HepG2 (cell line): Measurements from ENCODE around the gene PSMB8. TPM values are rescaled to one million over a fixed set of nuclear protein-coding genes. Genes with fewer than 3 reads are reported as not detected.

ENCODE experiments used
- ATAC-seq: fragments of 200-7000 bp; cut with Tn5 transposase; 3 replicates; pipeline ENCODE4 v1.9.1; 2020; ENCODE audit warnings: mild to moderate bottlenecking, moderate library complexity
- BruUV-seq: library from RNA; stranded (reverse); fragments of 400-500 nt; replicated peaks from 2 replicates; lab custom pipeline; 2021; lab: Mats Ljungman, UMichigan
- CTCF ChIA-PET: fragments of 300-600 bp; formaldehyde crosslinking; extraction: SDS; loops from one replicate; lab custom pipeline; 2021; ENCODE audit warnings: low total read pairs, inconsistent platforms, low intra/inter-chr PET ratio; lab: Yijun Ruan, JAX
- POLR2A ChIA-PET: fragments of 350-600 bp; sonication (Branson Sonifier 250); formaldehyde crosslinking; loops from one replicate; lab custom pipeline; 2020; ENCODE audit warnings: antibody characterized with exemption, inconsistent platforms; lab: Yijun Ruan, JAX
- DNase-seq: peaks from one replicate; pipeline ENCODE4 v3.0.0-alpha.2; 2015; ENCODE audit warnings: low spot score
- FAIRE-seq: peaks from 3 replicates; lab custom pipeline; 2011; peaks lifted over from hg19 to GRCh38; lab: Jason Lieb, UNC
- H2AFZ ChIP-seq: one replicate; pipeline ENCODE4 v1.6.1; 2011; ENCODE audit warnings: low read length, inconsistent platforms
- H3K27ac ChIP-seq: fragments of 300-600 bp; 3 replicates; pipeline ENCODE4 v1.8.0; 2011; ENCODE audit warnings: mixed run types, mild to moderate bottlenecking, mixed read lengths, low read length, inconsistent platforms; ENCODE audit not compliant: insufficient read depth; ENCODE audit errors: extremely low read length
- H3K27me3 ChIP-seq, 2 experiments: fragments of 200-600 bp in 1 of 2; 2 replicates in 1 of 2; 3 replicates in 1 of 2; pipeline versions ENCODE4 v1.6.0 to v1.8.0; 2011; ENCODE audit warnings: low read length in 2 of 2, mild to moderate bottlenecking in 2 of 2, moderate library complexity in 2 of 2, inconsistent platforms in 1 of 2; ENCODE audit not compliant: insufficient read depth in 2 of 2, control insufficient read depth in 1 of 2
- H3K36me3 ChIP-seq, 2 experiments: fragments of 200-600 bp in 1 of 2; replicated peaks in 1 of 2; 2 replicates in 1 of 2; 3 replicates in 1 of 2; pipeline versions ENCODE4 v1.5.1 to v1.8.0; 2011; ENCODE audit warnings: low read length in 2 of 2, inconsistent platforms in 1 of 2; ENCODE audit not compliant: insufficient read depth in 2 of 2, control insufficient read depth in 1 of 2
- H3K4me1 ChIP-seq: 2 replicates; pipeline ENCODE4 v1.5.1; 2012; ENCODE audit warnings: low read length, inconsistent platforms; ENCODE audit not compliant: insufficient read depth
- H3K4me2 ChIP-seq: 2 replicates; pipeline ENCODE4 v1.6.0; 2011; ENCODE audit warnings: low read depth, low read length, inconsistent platforms
- H3K4me3 ChIP-seq, 3 experiments: fragments of 200-600 bp in 1 of 3; sonication (generic), shearing (Covaris generic) in 1 of 3; replicated peaks in 1 of 3; 2 replicates each; pipeline ENCODE4 v1.5.1; 2011 to 2016; ENCODE audit warnings: low read length in 3 of 3, inconsistent platforms in 2 of 3, low read depth in 2 of 3, mild to moderate bottlenecking in 2 of 3, control low read depth in 1 of 3, mixed read lengths in 1 of 3; ENCODE audit not compliant: insufficient read depth in 1 of 3
- H3K79me2 ChIP-seq: one replicate; pipeline ENCODE4 v1.6.1; 2011; ENCODE audit warnings: low read length, inconsistent platforms; ENCODE audit not compliant: insufficient read depth
- H3K9ac ChIP-seq: 2 replicates; pipeline ENCODE4 v1.6.0; 2011; ENCODE audit warnings: mild to moderate bottlenecking, low read depth, low read length, inconsistent platforms; ENCODE audit not compliant: insufficient read depth
- H3K9me3 ChIP-seq: 2 replicates; pipeline ENCODE4 v1.5.1; 2012; ENCODE audit warnings: mild to moderate bottlenecking, low read length
- H4K20me1 ChIP-seq: 2 replicates; pipeline ENCODE4 v1.6.0; 2011; ENCODE audit warnings: inconsistent platforms, mild to moderate bottlenecking, low read length, moderate library complexity; ENCODE audit not compliant: insufficient read depth
- CSRNP1 ChIP-seq: sonication (generic); formaldehyde crosslinking; IDR thresholded peaks from 2 replicates; pipeline ENCODE4 v1.8.1; 2023; ENCODE audit warnings: mild to moderate bottlenecking, missing genetic modification reagents
- KLF12 ChIP-seq: sonication (generic); formaldehyde crosslinking; IDR thresholded peaks from 2 replicates; pipeline ENCODE4 v1.4.0; 2020; ENCODE audit warnings: missing genetic modification reagents, borderline replicate concordance
- RERE ChIP-seq: IDR thresholded peaks from 2 replicates; pipeline ENCODE4 v1.6.1; 2016; ENCODE audit warnings: low read depth, missing genetic modification reagents, missing compliant biosample characterization
- SNAI1 ChIP-seq: sonication (generic); formaldehyde crosslinking; IDR thresholded peaks from 2 replicates; pipeline ENCODE4 v1.5.0; 2020; ENCODE audit warnings: mild to moderate bottlenecking, missing genetic modification reagents, borderline replicate concordance
- SRY ChIP-seq: sonication (generic); formaldehyde crosslinking; IDR thresholded peaks from 2 replicates; pipeline ENCODE4 v1.8.0; 2022; ENCODE audit warnings: mild to moderate bottlenecking, missing genetic modification reagents
- U2AF1 ChIP-seq: fragments of 200-400 bp; formaldehyde crosslinking; optimal IDR thresholded peaks from 2 replicates; pipeline ENCODE3; 2017; ENCODE audit warnings: mild to moderate bottlenecking, low read depth, low read length
- ZNF234 ChIP-seq: sonication (generic); formaldehyde crosslinking; conservative IDR thresholded peaks from 2 replicates; pipeline ENCODE4 v1.5.1; 2020; ENCODE audit warnings: mild to moderate bottlenecking, missing genetic modification reagents
- ZNF766 ChIP-seq: sonication (generic); formaldehyde crosslinking; IDR thresholded peaks from 2 replicates; pipeline ENCODE4 v1.5.0; 2020; ENCODE audit warnings: missing genetic modification reagents, borderline replicate concordance
- WGBS: methylation state at CpG from one replicate; pipeline ENCODE4 v1.1.6; 2017; ENCODE audit warnings: low lambda C conversion rate; 5-methylcytosine and 5-hydroxymethylcytosine counted together
- in situ Hi-C: cut with HindIII; loops from 2 replicates; pipeline ENCODE4 v1.10.0; 2017; ENCODE audit warnings: low pct_unique_long_range_greater_than_20kb; ENCODE audit not compliant: extremely low pct_ligation_motif_present
- intact Hi-C: fragments of 100-400 bp; cut with micrococcal nuclease; formaldehyde crosslinking; loops from one replicate; pipeline ENCODE4 v1.10.0; 2022; ENCODE audit not compliant: unreplicated experiment
- polyA plus RNA-seq, 8 experiments: library from polyadenylated mRNA; depleted of rRNA in 3 of 8; stranded (reverse) in 7 of 8; unstranded in 1 of 8; fragments of >200 nt; fragmentation: Illumina TruSeq in 4 of 8; extraction: Trizol in 4 of 8; gene quantifications; 2 replicates each; pipeline versions ENCODE4 v1.2.1 to v1.2.3, GENCODE V29; 2011 to 2016; ENCODE audit warnings: low read depth in 4 of 8, missing spikeins in 1 of 8, mixed read lengths in 1 of 8; ENCODE audit not compliant: insufficient read depth in 1 of 8
- total RNA-seq, 5 experiments: library from RNA; depleted of rRNA; stranded (reverse); fragments of >200 nt; fragmentation: Illumina TruSeq; extraction: Trizol; gene quantifications; 2 replicates each; pipeline ENCODE4 v1.2.3, GENCODE V29; 2016; ENCODE audit warnings: low read depth in 1 of 5
- TF ChIP-seq, protein P1 (sequence below): sonication (generic); formaldehyde crosslinking; IDR thresholded peaks from 2 replicates; pipeline ENCODE4 v1.5.0; 2020; ENCODE audit warnings: mild to moderate bottlenecking, missing genetic modification reagents
- TF ChIP-seq, protein P2 (sequence below): sonication (generic); formaldehyde crosslinking; IDR thresholded peaks from 2 replicates; pipeline ENCODE4 v1.8.0; 2022; ENCODE audit warnings: missing genetic modification reagents, mild to moderate bottlenecking, moderate library complexity, borderline replicate concordance

Gene PSMB8
- total and polyA plus RNA-seq, 2 of the 13 experiments (the other 11 are each of a cell fraction or from before 2014, with no cell fraction given), result 30.7 to 64.7 TPM

GRCh38 chr6:32886681-32887383 lies 43.0 kb upstream of the PSMB8 start:
- H3K4me2 ChIP-seq, result no peak overlapping the region
- H3K9ac ChIP-seq, result no peak overlapping the region
- ChIA-PET POLR2A (interaction anchor here (1.2 kb wide), 1 partner anchor 96 kb away, joined by 4 read pairs; no protein-coding TSS in a partner anchor), CTCF (interaction anchor here (0.9 to 3.8 kb wide), 4 partner anchors 11 to 98 kb away, joined by 3 to 48 read pairs (median 9); partner anchors contain the start of gene HLA-DMA)
- no peaks in the 10 kb centered on the region for H3K79me2 ChIP-seq
- FAIRE-seq (no peak), DNase-seq (no peak), ATAC-seq (no peak)
- peaks cover 0 to 31% of the 10 kb centered on the region in 2 experiments; a peak in 2 of 5 replicates for H3K27me3 ChIP-seq
- H2AFZ ChIP-seq, result no peak overlapping the region
- no peaks in the 10 kb centered on the region for H3K36me3 ChIP-seq
- no peaks in the 10 kb centered on the region for H3K4me1 ChIP-seq
- H3K27ac ChIP-seq, result no peak overlapping the region
- 2% methylated on average over 3 of the region's 3 CpGs for WGBS
- no peaks in the 10 kb centered on the region for H4K20me1 ChIP-seq
- no peaks in the 10 kb centered on the region for H3K9me3 ChIP-seq
- H3K4me3 ChIP-seq, result no peak overlapping the region
- in situ Hi-C loops (loop anchor here (5.0 kb wide), 1 partner anchor 60 kb away; no protein-coding TSS in a partner anchor), intact Hi-C loops (loop anchor here (5.0 kb wide), 1 partner anchor 80 kb away; the partner anchor contains the start of gene BRD2)
- BruUV-seq, result no TSS peak
- no peak for TF ChIP-seq RERE (CRISPR knock-in tag)
- no peak for TF ChIP-seq ZNF234 (CRISPR knock-in tag)
- no peak for TF ChIP-seq U2AF1
- TF ChIP-seq, protein P1, sequence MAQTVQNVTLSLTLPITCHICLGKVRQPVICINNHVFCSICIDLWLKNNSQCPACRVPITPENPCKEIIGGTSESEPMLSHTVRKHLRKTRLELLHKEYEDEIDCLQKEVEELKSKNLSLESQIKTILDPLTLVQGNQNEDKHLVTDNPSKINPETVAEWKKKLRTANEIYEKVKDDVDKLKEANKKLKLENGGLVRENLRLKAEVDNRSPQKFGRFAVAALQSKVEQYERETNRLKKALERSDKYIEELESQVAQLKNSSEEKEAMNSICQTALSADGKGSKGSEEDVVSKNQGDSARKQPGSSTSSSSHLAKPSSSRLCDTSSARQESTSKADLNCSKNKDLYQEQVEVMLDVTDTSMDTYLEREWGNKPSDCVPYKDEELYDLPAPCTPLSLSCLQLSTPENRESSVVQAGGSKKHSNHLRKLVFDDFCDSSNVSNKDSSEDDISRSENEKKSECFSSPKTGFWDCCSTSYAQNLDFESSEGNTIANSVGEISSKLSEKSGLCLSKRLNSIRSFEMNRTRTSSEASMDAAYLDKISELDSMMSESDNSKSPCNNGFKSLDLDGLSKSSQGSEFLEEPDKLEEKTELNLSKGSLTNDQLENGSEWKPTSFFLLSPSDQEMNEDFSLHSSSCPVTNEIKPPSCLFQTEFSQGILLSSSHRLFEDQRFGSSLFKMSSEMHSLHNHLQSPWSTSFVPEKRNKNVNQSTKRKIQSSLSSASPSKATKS, result no peak
- no peak for TF ChIP-seq KLF12 (CRISPR knock-in tag)
- TF ChIP-seq SNAI1 (CRISPR knock-in tag), result no peak
- TF ChIP-seq, protein P2, sequence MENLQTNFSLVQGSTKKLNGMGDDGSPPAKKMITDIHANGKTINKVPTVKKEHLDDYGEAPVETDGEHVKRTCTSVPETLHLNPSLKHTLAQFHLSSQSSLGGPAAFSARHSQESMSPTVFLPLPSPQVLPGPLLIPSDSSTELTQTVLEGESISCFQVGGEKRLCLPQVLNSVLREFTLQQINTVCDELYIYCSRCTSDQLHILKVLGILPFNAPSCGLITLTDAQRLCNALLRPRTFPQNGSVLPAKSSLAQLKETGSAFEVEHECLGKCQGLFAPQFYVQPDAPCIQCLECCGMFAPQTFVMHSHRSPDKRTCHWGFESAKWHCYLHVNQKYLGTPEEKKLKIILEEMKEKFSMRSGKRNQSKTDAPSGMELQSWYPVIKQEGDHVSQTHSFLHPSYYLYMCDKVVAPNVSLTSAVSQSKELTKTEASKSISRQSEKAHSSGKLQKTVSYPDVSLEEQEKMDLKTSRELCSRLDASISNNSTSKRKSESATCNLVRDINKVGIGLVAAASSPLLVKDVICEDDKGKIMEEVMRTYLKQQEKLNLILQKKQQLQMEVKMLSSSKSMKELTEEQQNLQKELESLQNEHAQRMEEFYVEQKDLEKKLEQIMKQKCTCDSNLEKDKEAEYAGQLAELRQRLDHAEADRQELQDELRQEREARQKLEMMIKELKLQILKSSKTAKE (CRISPR knock-in tag), result no peak
- no peak for TF ChIP-seq ZNF766 (CRISPR knock-in tag)
- TF ChIP-seq SRY (CRISPR knock-in tag), result no peak
- TF ChIP-seq CSRNP1 (CRISPR knock-in tag), result no peak
